HG02973 (cell line): ENCODE results near the gene WDR49.
A peak's percentile ranks its signal among the peaks of the same experiment; 100 is the strongest.

Experiments used
- ATAC-seq: cut with Tn5 transposase; IDR thresholded peaks from one replicate; pipeline ENCODE4 v1.9.1; 2021; ENCODE audit warnings: moderate library complexity; ENCODE audit not compliant: unreplicated experiment

The WDR49 gene

DNA sequence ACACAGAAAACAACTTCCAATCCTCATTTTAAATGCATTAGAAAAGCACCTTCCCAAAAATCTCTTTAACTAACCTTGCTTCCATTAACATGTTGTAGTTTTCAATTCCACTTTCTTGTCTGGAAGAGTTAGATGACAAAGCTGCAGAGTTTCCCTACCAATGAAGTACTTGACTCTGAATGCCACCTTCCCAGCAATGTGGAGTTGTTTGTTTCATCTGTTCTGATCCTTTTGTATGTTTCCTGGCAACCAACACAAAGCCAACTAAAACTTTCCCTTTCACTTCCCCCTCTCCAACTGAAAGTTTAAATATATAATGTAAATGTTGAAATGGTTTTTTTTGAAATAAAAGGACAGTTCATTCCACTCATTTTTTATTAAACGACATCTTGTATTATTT lies at the start of gene WDR49:
Gene WDR49, minus strand, starts transcription at position 183 of the 400 bp plus-strand sequence. CDS start 517 bp downstream, outside the sequence.
- no peak for ATAC-seq

GRCh38 chr3:167700926-167701325 lies 47.2 kb upstream of the WDR49 start:
- no peak for ATAC-seq

GRCh38 chr3:167700046-167700445 lies 46.3 kb upstream of the WDR49 start:
- ATAC-seq, result no peak

GRCh38 chr3:167694121-167694520 lies 40.4 kb upstream of the WDR49 start:
- no peak for ATAC-seq

- ATAC-seq, result peak; percentile 100
Observed at GRCh38 chr3:167691366-167691765, 37.6 kb upstream of the WDR49 start.

- peak; percentile 79 for ATAC-seq
Observed at GRCh38 chr3:167684388-167684993, 30.7 kb upstream of the WDR49 start.

GRCh38 chr3:167679526-167679925 lies 25.8 kb upstream of the WDR49 start:
- no peak for ATAC-seq

DNA sequence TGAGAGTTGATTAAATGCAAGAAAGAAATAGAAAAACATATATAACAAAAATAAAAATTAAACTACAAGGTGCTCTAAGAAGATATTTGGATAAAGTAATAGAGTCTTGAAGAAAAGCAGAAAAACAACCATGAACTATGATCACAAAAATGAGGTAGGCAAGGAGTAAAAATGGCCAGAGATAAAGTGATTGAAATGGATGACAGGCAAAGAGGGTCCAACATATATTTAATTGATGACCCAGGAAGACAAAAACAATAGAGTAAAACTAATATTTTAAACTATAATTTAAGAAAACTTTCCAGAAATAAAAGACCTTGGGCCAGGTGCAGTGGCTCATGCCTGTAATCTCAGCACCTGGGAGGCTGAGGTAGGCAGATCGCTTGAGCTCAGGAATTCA lies 22.1 kb upstream of the WDR49 start:
- ATAC-seq, result no peak

GRCh38 chr3:167673221-167673620 lies 19.5 kb upstream of the WDR49 start:
- ATAC-seq, result no peak

DNA sequence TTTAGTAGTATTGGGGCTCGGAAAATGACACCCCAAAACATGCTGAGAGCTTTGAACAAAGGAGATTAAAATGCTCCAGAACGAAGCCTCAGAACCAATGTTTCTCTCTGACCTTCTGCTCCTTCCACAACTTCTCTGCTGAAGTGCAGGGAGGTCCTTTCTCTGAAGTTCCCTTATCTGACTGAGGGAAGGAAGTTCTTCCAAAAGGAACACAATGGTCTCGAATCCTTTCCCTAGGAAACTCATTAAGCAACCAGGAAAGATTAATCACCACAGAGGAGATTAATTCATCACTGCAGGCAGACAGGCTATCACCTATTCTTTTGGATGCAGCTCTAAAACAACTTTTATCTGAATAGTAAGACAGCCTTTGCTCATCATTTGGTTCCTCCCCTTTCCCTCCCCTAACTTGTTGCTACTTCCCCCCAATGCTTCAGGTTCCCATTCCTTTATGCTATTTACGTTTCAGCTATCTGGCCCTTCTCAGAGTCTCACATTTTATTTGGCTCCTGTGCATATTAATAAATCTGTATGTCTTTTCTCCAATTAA lies 18.2 kb upstream of the WDR49 start:
- no peak for ATAC-seq

- ATAC-seq, result no peak
Observed at GRCh38 chr3:167669699-167670098, 16.0 kb upstream of the WDR49 start.

DNA sequence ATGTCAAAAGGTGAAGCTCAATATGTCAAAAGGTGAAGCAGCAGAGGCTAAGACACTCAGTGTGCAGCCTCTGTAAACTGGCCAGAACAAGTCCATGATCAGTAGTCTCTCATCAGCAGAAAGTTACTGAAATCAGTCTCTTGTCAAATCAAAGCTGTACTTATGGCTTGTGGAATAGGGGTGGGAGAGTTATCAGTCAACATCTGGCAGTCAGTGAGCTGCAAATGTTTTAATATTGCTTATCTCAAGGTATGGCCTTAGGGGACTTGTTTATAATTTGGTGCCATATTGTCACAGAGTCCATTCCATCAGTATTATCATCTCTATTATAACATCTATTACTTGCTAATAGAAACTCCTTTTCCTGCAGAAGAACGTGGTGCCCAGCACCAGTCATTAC lies 14.9 kb upstream of the WDR49 start:
- ATAC-seq, result no peak

DNA sequence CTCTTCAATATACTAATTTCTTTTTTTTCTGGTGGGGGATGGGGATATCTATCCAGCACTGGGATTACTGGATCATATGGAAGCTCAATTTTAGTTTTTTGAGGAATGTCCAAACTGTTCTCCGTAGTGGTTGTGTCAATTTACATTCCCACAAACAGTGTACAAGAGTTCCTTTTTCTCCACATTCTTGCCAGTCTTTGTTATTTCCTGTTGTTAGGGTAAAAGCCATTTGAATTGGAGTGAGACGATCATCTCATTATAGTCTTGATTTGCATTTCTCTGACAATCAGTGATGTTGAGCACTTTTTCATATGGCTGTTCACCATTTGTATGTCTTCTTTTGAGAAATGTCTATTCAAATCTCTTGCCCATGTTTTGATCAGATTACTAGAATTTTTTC lies 12.8 kb upstream of the WDR49 start:
- no peak for ATAC-seq

GRCh38 chr3:167662919-167663400 lies 9.2 kb upstream of the WDR49 start:
- no peak for ATAC-seq

DNA sequence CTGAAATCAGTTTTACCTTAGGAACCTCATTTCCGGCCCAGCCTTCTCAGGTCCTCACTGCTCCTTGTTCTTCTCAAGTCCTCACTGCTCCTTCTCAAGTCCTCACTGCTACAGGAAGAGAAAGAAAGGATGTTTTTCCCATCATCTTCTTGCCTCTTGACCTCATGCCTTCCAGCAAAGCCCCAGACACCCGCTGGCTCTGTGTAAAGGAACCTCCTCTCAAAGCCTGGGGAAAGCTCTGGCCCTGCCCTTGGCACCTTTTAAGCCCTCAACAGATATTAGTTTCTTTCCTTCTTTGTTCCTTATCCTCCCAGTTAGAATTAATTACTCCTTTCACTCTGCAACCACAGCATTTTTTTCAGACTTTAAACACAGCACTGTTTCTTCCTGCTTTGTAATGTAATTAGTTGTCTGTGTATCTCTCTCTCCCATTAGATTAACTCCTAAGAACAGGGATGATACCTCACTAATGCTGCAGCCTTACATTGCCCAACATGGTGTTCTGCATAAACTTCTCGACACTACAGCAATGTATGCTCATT lies 4.0 kb upstream of the WDR49 start:
- ATAC-seq, result no peak

DNA sequence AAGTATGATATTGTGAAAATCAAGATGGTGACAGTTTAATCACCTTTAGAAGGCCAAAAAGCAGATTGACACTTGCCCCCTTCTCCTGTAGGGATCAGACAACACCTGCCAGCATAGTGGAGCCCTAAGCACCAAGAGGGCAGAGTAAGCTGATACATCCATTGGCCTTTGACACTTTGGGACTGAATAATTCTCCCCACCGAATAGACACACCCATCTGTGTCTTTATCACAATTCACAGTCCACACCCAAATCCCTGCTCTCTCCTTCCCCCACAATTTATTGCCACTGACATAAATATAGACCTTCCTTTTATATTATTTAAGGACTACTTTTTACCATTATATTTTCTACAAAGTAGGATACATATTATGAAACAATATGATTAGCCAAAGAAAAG lies 3.1 kb upstream of the WDR49 start:
- ATAC-seq, result no peak

DNA sequence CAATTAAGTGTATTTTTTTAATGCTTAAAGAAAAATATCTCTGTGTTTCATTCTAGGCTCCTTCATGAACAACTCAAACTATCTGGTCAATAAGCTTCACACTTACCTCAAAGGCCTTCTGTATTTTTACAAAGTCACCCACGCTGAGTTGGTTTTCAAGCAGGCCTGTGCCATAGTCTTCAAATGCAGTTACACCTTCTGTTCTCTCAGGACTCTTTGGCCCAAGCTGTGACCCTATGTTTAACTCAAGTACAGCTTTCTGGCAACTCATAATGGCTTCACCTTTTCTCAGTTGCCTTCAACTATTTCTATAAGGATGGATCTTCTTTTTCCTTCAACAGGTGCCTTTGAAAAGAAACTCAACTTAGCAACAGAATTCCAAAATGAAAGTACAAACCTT lies 587 bp downstream of the WDR49 start:
- no peak for ATAC-seq

GRCh38 chr3:167651826-167652225 lies 1.9 kb downstream of the WDR49 start:
- ATAC-seq, result no peak

DNA sequence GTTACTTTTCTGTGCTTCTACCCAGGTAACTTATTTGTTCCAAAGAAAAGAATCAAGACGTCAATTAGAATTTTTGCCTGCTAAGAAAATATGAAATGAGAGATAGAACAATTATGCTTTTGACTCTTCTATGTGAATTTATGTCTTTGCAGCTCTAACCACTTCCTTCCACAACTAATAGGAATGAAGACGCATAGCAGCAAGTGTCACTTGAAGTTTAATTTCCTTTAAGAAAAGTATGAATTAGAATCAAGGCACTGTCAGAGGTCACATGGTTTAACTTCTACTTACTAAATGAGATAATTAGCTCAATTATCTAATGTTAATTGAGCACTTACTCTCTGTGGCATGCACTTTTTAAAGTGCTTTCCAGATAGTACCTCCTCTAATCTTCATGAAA lies 3.3 kb downstream of the WDR49 start:
- no peak for ATAC-seq

GRCh38 chr3:167649746-167650145 lies 4.0 kb downstream of the WDR49 start:
- no peak for ATAC-seq

DNA sequence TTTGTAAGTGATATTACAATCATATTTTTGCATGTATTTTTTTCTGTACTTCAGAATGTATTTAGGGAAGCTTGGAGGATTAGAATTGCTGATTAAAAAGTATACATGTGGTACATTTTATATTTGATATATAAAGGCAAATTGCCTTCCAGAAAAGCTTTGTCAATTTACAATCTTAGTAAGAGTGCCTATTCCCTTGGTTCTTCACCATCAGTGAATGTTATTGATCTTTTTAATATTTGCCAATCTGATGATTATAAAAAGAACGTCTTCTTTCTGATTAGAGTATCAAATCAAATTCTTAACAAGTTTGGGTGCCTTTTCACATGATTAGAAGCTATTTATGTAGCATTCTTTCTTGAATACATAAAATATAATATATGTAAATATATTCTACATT lies 9.1 kb downstream of the WDR49 start:
- ATAC-seq, result no peak

- ATAC-seq, result no peak
Observed at GRCh38 chr3:167631471-167631870, 22.3 kb downstream of the WDR49 start.

DNA sequence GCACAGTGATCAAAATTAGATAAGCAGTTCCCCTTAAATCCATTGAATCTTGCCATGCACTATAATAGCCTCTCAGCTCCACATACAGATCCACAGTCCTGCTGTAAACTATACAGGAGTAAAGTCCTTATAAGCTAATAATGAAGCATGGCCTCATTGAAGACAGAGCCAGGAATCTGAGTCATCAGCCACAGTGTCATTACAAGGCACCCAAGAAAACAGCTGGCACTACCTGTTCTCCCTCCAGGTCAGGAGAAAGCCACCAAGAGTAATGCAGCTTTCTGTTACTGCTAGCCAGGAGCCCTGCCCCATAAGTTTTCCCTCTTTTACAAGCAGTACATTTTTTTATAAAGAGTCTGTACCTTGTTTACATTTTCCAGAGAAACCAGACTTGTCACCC lies 27.3 kb downstream of the WDR49 start:
- no peak for ATAC-seq
